H9 (cell line): ENCODE measurements around the gene MEA1. TPM values are rescaled to one million over a fixed set of nuclear protein-coding genes. Genes with fewer than 3 reads are reported as not detected.

Source experiments
- DNase-seq: peaks from one replicate; pipeline ENCODE4 v3.0.0-alpha.2; 2017
- H2AFZ ChIP-seq: one replicate; pipeline ENCODE4 v1.6.1; 2013; ENCODE audit warnings: mild to moderate bottlenecking, low read length, control low read depth, moderate library complexity
- H2AK5ac ChIP-seq: 2 replicates; pipeline ENCODE4 v1.6.1; 2013; ENCODE audit warnings: low read length, control low read depth, mixed read lengths; ENCODE audit not compliant: insufficient read length
- H2BK120ac ChIP-seq: one replicate; pipeline ENCODE4 v1.6.1; 2013; ENCODE audit warnings: low read depth, mild to moderate bottlenecking, low read length, control low read depth, inconsistent platforms; ENCODE audit not compliant: poor library complexity, severe bottlenecking
- H2BK12ac ChIP-seq: 2 replicates; pipeline ENCODE4 v1.6.1; 2013; ENCODE audit warnings: low read length, control low read depth, mixed read lengths, low read depth; ENCODE audit not compliant: insufficient read length
- H2BK15ac ChIP-seq: 2 replicates; pipeline ENCODE4 v1.6.1; 2013; ENCODE audit warnings: low read depth, low read length, control low read depth
- H2BK20ac ChIP-seq: one replicate; pipeline ENCODE4 v1.6.1; 2013; ENCODE audit warnings: low read depth, mild to moderate bottlenecking, low read length, control low read depth, inconsistent platforms; ENCODE audit not compliant: poor library complexity, severe bottlenecking
- H2BK5ac ChIP-seq: 2 replicates; pipeline ENCODE4 v1.6.1; 2013; ENCODE audit warnings: low read length, control low read depth, mixed read lengths; ENCODE audit not compliant: insufficient read length
- H3K14ac ChIP-seq: 2 replicates; pipeline ENCODE4 v1.6.1; 2013; ENCODE audit warnings: low read length, control low read depth; ENCODE audit not compliant: insufficient read depth
- H3K18ac ChIP-seq: 2 replicates; pipeline ENCODE4 v1.6.1; 2013; ENCODE audit warnings: low read depth, mild to moderate bottlenecking, mixed read lengths, low read length, control low read depth; ENCODE audit not compliant: insufficient read length
- H3K23ac ChIP-seq: 2 replicates; pipeline ENCODE4 v1.6.1; 2013; ENCODE audit warnings: low read length, control low read depth, mixed read lengths, low read depth; ENCODE audit not compliant: insufficient read length
- H3K23me2 ChIP-seq: 2 replicates; pipeline ENCODE4 v1.6.1; 2013; ENCODE audit warnings: low read depth, mild to moderate bottlenecking, mixed read lengths, low read length, control low read depth; ENCODE audit not compliant: insufficient read length, poor library complexity, severe bottlenecking
- H3K27ac ChIP-seq: 2 replicates; pipeline ENCODE4 v1.5.1; 2013; ENCODE audit warnings: low read length, control low read depth, mixed read lengths, low read depth; ENCODE audit not compliant: insufficient read length
- H3K27me3 ChIP-seq: 2 replicates; pipeline ENCODE4 v1.6.1; 2013; ENCODE audit warnings: low read length, control low read depth, inconsistent platforms; ENCODE audit not compliant: insufficient read depth
- H3K4ac ChIP-seq: 2 replicates; pipeline ENCODE4 v1.6.1; 2013; ENCODE audit warnings: low read depth, mild to moderate bottlenecking, control low read depth, inconsistent platforms, low read length, moderate library complexity
- H3K4me1 ChIP-seq: 2 replicates; pipeline ENCODE4 v1.6.1; 2013; ENCODE audit warnings: low read length, control low read depth, inconsistent platforms; ENCODE audit not compliant: insufficient read depth
- H3K4me2 ChIP-seq: 2 replicates; pipeline ENCODE4 v1.6.1; 2013; ENCODE audit warnings: low read length, control low read depth, mixed read lengths; ENCODE audit not compliant: insufficient read length, insufficient read depth
- H3K56ac ChIP-seq: 2 replicates; pipeline ENCODE4 v1.6.1; 2013; ENCODE audit warnings: low read depth, mild to moderate bottlenecking, mixed read lengths, low read length, control low read depth; ENCODE audit not compliant: insufficient read length
- H3K79me1 ChIP-seq: 2 replicates; pipeline ENCODE4 v1.6.1; 2013; ENCODE audit warnings: low read depth, mild to moderate bottlenecking, moderate library complexity, low read length, control low read depth, inconsistent platforms; ENCODE audit not compliant: insufficient read depth, poor library complexity, severe bottlenecking
- H3K79me2 ChIP-seq: 2 replicates; pipeline ENCODE4 v1.6.1; 2013; ENCODE audit warnings: low read length, control low read depth, inconsistent platforms; ENCODE audit not compliant: insufficient read depth
- H3K9ac ChIP-seq: 2 replicates; pipeline ENCODE4 v1.6.1; 2013; ENCODE audit warnings: low read length, control low read depth, mixed read lengths; ENCODE audit not compliant: insufficient read length; ENCODE audit errors: extremely low read depth
- H3K9me3 ChIP-seq: one replicate; pipeline ENCODE4 v1.6.1; 2013; ENCODE audit warnings: low read depth, low read length, inconsistent platforms; ENCODE audit not compliant: control insufficient read depth
- H3T11ph ChIP-seq: one replicate; pipeline ENCODE4 v1.6.1; 2013; ENCODE audit warnings: mild to moderate bottlenecking, low read length, control low read depth, inconsistent platforms
- H4K20me1 ChIP-seq: one replicate; pipeline ENCODE4 v1.6.1; 2013; ENCODE audit not compliant: control insufficient read depth, insufficient read length, insufficient read depth
- H4K5ac ChIP-seq: 2 replicates; pipeline ENCODE4 v1.6.1; 2013; ENCODE audit warnings: low read depth, mild to moderate bottlenecking, mixed read lengths, low read length, control low read depth; ENCODE audit not compliant: insufficient read length
- H4K8ac ChIP-seq: replicated peaks from 2 replicates; pipeline ENCODE4 v1.6.1; 2013; ENCODE audit warnings: low read length, control low read depth, mixed read lengths, low read depth; ENCODE audit not compliant: insufficient read length
- H4K91ac ChIP-seq: 2 replicates; pipeline ENCODE4 v1.6.1; 2013; ENCODE audit warnings: low read depth, mild to moderate bottlenecking, moderate library complexity, mixed read lengths, low read length, control low read depth; ENCODE audit not compliant: insufficient read length
- H3K27ac Mint-ChIP-seq, 3 experiments: 2 replicates in 2 of 3; 3 replicates in 1 of 3; pipeline ENCODE4 v1.8.0; 2020 to 2021; ENCODE audit warnings: mixed read lengths in 3 of 3, mild to moderate bottlenecking in 1 of 3, moderate library complexity in 1 of 3
- H3K27me3 Mint-ChIP-seq: 2 replicates; pipeline ENCODE4 v1.8.0; 2021; ENCODE audit warnings: low read depth, mild to moderate bottlenecking, moderate library complexity, mixed read lengths
- H3K36me3 Mint-ChIP-seq, 3 experiments: 2 replicates in 2 of 3; 3 replicates in 1 of 3; pipeline ENCODE4 v1.8.0; 2020 to 2021; ENCODE audit warnings: low read depth in 3 of 3, mixed read lengths in 3 of 3; ENCODE audit not compliant: insufficient read depth in 1 of 3
- H3K4me1 Mint-ChIP-seq, 2 experiments: 2 replicates each; pipeline ENCODE4 v1.8.0; 2020; ENCODE audit warnings: mixed read lengths in 2 of 2
- H3K4me3 Mint-ChIP-seq, 2 experiments: 2 replicates in 1 of 2; 3 replicates in 1 of 2; pipeline ENCODE4 v1.8.0; 2020 to 2021; ENCODE audit warnings: mild to moderate bottlenecking in 2 of 2, mixed read lengths in 2 of 2, moderate library complexity in 1 of 2
- H3K9me3 Mint-ChIP-seq, 2 experiments: 2 replicates in 1 of 2; 3 replicates in 1 of 2; pipeline ENCODE4 v1.8.0; 2020; ENCODE audit warnings: mild to moderate bottlenecking in 2 of 2, mixed read lengths in 2 of 2, moderate library complexity in 1 of 2
- CTCF ChIP-seq: fragments of 200-600 bp; sonication (generic); conservative IDR thresholded peaks from 3 replicates; pipeline ENCODE4 v1.8.0; 2021; ENCODE audit warnings: antibody characterized with exemption, mild to moderate bottlenecking
- WGBS: extraction: QIAGEN DNeasy Blood & Tissue Kit; methylation state at CpG from one replicate; pipeline ENCODE4 v1.1.7; 2013; ENCODE audit warnings: missing lambda C conversion rate, low lambda C conversion rate, mixed read lengths; ENCODE audit not compliant: insufficient read length; ENCODE audit errors: extremely low coverage; 5-methylcytosine and 5-hydroxymethylcytosine counted together
- total RNA-seq: library from RNA; stranded (reverse); gene quantifications from 2 replicates; pipeline ENCODE4 v1.2.1, GENCODE V29; 2021

MEA1 gene
- total RNA-seq, 1 experiment from 2014 or later, result 113 TPM

- H4K20me1 ChIP-seq, result no peaks in the 10 kb centered on the region
- no peak within 1 kb of the TSS for H2BK15ac ChIP-seq
- Mint-ChIP-seq H3K27me3 (no peaks in the 10 kb centered on the region), H3K36me3 (peaks cover 5 to 16% (median 8%) of the 10 kb centered on the region in 3 experiments), H3K9me3 (no peaks in the 10 kb centered on the region), H3K27ac (peak within 1 kb of the TSS; percentile 93 to 94 (median 94)), H3K4me1 (peaks cover 27 to 36% of the 10 kb centered on the region in 2 experiments), H3K4me3 (peak within 1 kb of the TSS; percentile 77 to 83)
- no CpG with 5 or more reads among the region's 59 CpGs for WGBS
- no peak within 1 kb of the TSS for H3K4ac ChIP-seq
- H3K56ac ChIP-seq, result no peak within 1 kb of the TSS
- H3K23me2 ChIP-seq, result peaks cover 9% of the 10 kb centered on the region
- H3K23ac ChIP-seq, result no peak within 1 kb of the TSS
- H3K4me2 ChIP-seq, result peak within 1 kb of the TSS; percentile 65
- no peaks in the 10 kb centered on the region for H3K9me3 ChIP-seq
- peak within 1 kb of the TSS; percentile 74 for H2AFZ ChIP-seq
- H4K91ac ChIP-seq, result no peak within 1 kb of the TSS
- H3K18ac ChIP-seq, result peak within 1 kb of the TSS; percentile 73
- TF ChIP-seq CTCF, result no peak
- H3K27me3 ChIP-seq, result no peaks in the 10 kb centered on the region
- H3K9ac ChIP-seq, result peak within 1 kb of the TSS; percentile 86
- no peak within 1 kb of the TSS for H3T11ph ChIP-seq
- no peak within 1 kb of the TSS for H2BK5ac ChIP-seq
- no peaks in the 10 kb centered on the region; the same call in 1 of the 2 replicates for H3K4me1 ChIP-seq
- H2BK12ac ChIP-seq, result no peak within 1 kb of the TSS
- no peaks in the 10 kb centered on the region; the same call in 1 of the 2 replicates for H3K79me2 ChIP-seq
- H3K14ac ChIP-seq, result peak within 1 kb of the TSS; percentile 62
- H2BK20ac ChIP-seq, result no peak within 1 kb of the TSS
- H3K27ac ChIP-seq, result no peak within 1 kb of the TSS
- DNase-seq, result peak; percentile 99
- no peak within 1 kb of the TSS for H4K8ac ChIP-seq
- peaks cover 4% of the 10 kb centered on the region for H3K79me1 ChIP-seq
- no peak within 1 kb of the TSS for H2AK5ac ChIP-seq
- no peak within 1 kb of the TSS for H2BK120ac ChIP-seq
- H4K5ac ChIP-seq, result no peak within 1 kb of the TSS
These were observed 29.5 kb downstream of the MEA1 start, which contains the start of gene PPP2R5D for GRCh38 chr6:42984001-42984923. Gene PPP2R5D, plus strand, starts transcription at chr6:42984570. Its CDS starts 108 bp downstream, at chr6:42984678.
